RPMI7951 (cell line): ENCODE results near the gene MED12L. TPM values are rescaled to one million over a fixed set of nuclear protein-coding genes. Genes with fewer than 3 reads are reported as not detected.

Source experiments
- DNase-seq: peaks from one replicate; pipeline ENCODE4 v3.0.0-alpha.2; 2012; ENCODE audit warnings: low read depth
- total RNA-seq: library from RNA; depleted of rRNA; stranded (reverse); fragments of >200 nt; shearing (Covaris generic); gene quantifications from 2 replicates; pipeline ENCODE4 v1.2.3, GENCODE V29; 2014

MED12L gene
- total RNA-seq, 1 experiment from 2014 or later, result 0.12 TPM

GRCh38 chr3:151144016-151144415 is 58.6 kb downstream of the MED12L start:
- no peak for DNase-seq

- no peak for DNase-seq
Measured at GRCh38 chr3:151144760-151145159, 59.3 kb downstream of the MED12L start.

GRCh38 chr3:151145713-151146070 is 60.2 kb downstream of the MED12L start:
- no peak for DNase-seq

GRCh38 chr3:151146071-151146730 is 60.7 kb downstream of the MED12L start:
- peak; percentile 66 for DNase-seq

- no peak for DNase-seq
Measured at GRCh38 chr3:151146731-151147091, 61.2 kb downstream of the MED12L start.

GRCh38 chr3:151147299-151147698 is 61.8 kb downstream of the MED12L start:
- no peak for DNase-seq

GRCh38 chr3:151152455-151153079 is 67.1 kb downstream of the MED12L start:
- DNase-seq, result no peak

- DNase-seq, result no peak
Measured at GRCh38 chr3:151154566-151154965, 69.1 kb downstream of the MED12L start.

GRCh38 chr3:151155409-151156128 is 70.1 kb downstream of the MED12L start:
- DNase-seq, result peak; percentile 41

GRCh38 chr3:151156618-151157216 is 71.3 kb downstream of the MED12L start:
- DNase-seq, result peak; percentile 54

- DNase-seq, result no peak
Measured at GRCh38 chr3:151159806-151160205, 74.3 kb downstream of the MED12L start.

- DNase-seq, result no peak
Measured at GRCh38 chr3:151165226-151165625, 79.8 kb downstream of the MED12L start.

- DNase-seq, result no peak
Measured at GRCh38 chr3:151166161-151166560, 80.7 kb downstream of the MED12L start.

GRCh38 chr3:151168269-151169094 is 83.0 kb downstream of the MED12L start:
- DNase-seq, result peak; percentile 42

GRCh38 chr3:151169262-151169947 is 83.9 kb downstream of the MED12L start:
- no peak for DNase-seq

GRCh38 chr3:151169948-151170679 is 84.7 kb downstream of the MED12L start:
- DNase-seq, result peak; percentile 33

- no peak for DNase-seq
Measured at GRCh38 chr3:151171145-151171757, 85.8 kb downstream of the MED12L start.

GRCh38 chr3:151174351-151174750 is 88.9 kb downstream of the MED12L start:
- no peak for DNase-seq

- no peak for DNase-seq
Measured at GRCh38 chr3:151175952-151176351, 90.5 kb downstream of the MED12L start.
